Measurements from ENCODE around the gene RIIAD1.
"Not testable (repeated sequence)": the region's sequence is repeated elsewhere in the genome, so short reads cannot be mapped to it uniquely, and the experiment has no call there.

Gene RIIAD1

DNA sequence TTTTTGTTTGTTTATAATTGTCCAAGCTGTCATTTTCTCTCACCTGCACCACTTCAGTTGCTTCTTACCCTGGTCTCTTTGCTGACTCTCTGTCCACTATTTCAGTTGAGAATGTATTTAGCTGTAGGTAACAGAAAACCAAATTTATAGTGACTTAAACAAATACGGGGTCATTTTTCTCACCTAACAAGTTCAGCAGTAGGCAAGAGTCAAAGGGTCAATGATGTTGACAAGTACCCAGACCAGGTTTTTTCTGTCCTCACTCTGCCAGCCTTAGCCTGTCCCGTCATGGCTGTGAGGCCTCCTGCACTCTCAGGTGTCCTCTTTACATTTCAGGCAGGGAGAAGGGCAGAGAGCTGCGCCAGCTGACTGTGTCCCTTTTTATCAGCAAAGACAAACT is 11.8 kb downstream of the RIIAD1 start:
- no peaks in the 10 kb centered on the region for H3K36me3 ChIP-seq (ENCODE audit: control insufficient read depth, insufficient read depth, low read length)
- no CpG with 5 or more reads among the region's 3 CpGs for WGBS (ENCODE audit: insufficient coverage, insufficient read length)

GRCh38 chr1:151733995-151734394 is 12.7 kb downstream of the RIIAD1 start:
- H3K4me3 ChIP-seq (ENCODE audit: low read length); H3K36me3 ChIP-seq (ENCODE audit: control insufficient read depth, insufficient read depth, low read length); H3K27ac ChIP-seq (ENCODE audit: low read length); H3K4me1 ChIP-seq (ENCODE audit: control insufficient read depth, insufficient read depth, low read length); H3K9me3 ChIP-seq (ENCODE audit: control insufficient read depth, insufficient read depth, low read length); DNase-seq (ENCODE audit: low read depth, low spot score); H3K27me3 ChIP-seq (ENCODE audit: control insufficient read depth, insufficient read depth, low read length): not testable (repeated sequence)
- WGBS (ENCODE audit: insufficient coverage, insufficient read length), result no CpG with 5 or more reads among the region's 9 CpGs

More for the DNA sequence above, 11.8 kb downstream of the RIIAD1 start:
- H3K27ac ChIP-seq (ENCODE audit: low read length), result no peak overlapping the region
- no peaks in the 10 kb centered on the region for H3K27me3 ChIP-seq (ENCODE audit: control insufficient read depth, insufficient read depth, low read length)
- DNase-seq (ENCODE audit: low read depth, low spot score), result no peak
- peaks cover 3% of the 10 kb centered on the region for H3K9me3 ChIP-seq (ENCODE audit: control insufficient read depth, insufficient read depth, low read length)
- 0 out of 2 replicates have a peak, but pooled peaks cover 2% of the 10 kb centered on the region for H3K4me1 ChIP-seq (ENCODE audit: control insufficient read depth, insufficient read depth, low read length)
- H3K4me3 ChIP-seq (ENCODE audit: low read length), result no peak overlapping the region

DNA sequence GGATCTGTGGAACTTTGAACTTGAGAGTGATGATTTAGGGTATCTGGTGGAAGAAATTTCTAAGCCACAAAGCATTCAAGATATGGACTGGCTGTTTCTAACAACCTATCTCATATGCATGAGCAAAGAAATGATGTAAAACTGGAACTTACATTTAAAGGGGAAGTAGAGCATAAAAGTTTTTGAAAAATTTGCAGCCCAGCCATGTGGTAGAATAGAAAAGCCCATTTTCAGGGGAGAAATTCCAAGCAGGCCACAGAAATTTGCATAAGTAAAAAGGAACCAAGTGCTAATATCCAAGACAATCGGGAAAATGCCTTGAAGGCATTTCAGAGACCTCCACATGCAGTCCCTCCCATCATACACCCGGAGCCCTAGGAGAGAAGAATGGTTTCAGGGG is 15.7 kb downstream of the RIIAD1 start:
- no CpG with 5 or more reads among the region's 2 CpGs for WGBS (ENCODE audit: insufficient coverage, insufficient read length)
- Histone ChIP-seq H3K4me3 (ENCODE audit: low read length) (no peak overlapping the region), H3K4me1 (ENCODE audit: control insufficient read depth, insufficient read depth, low read length) (no peaks in the 10 kb centered on the region), H3K27ac (ENCODE audit: low read length) (no peak overlapping the region), H3K27me3 (ENCODE audit: control insufficient read depth, insufficient read depth, low read length) (no peaks in the 10 kb centered on the region), H3K36me3 (ENCODE audit: control insufficient read depth, insufficient read depth, low read length) (no peaks in the 10 kb centered on the region), H3K9me3 (ENCODE audit: control insufficient read depth, insufficient read depth, low read length) (peaks cover 3% of the 10 kb centered on the region)
- no peak for DNase-seq (ENCODE audit: low read depth, low spot score)

- no peak for DNase-seq (ENCODE audit: low read depth, low spot score)
- Histone ChIP-seq H3K4me3 (ENCODE audit: low read length) (no peak overlapping the region), H3K27ac (ENCODE audit: low read length) (no peak overlapping the region), H3K9me3 (ENCODE audit: control insufficient read depth, insufficient read depth, low read length) (peaks cover 3% of the 10 kb centered on the region), H3K27me3 (ENCODE audit: control insufficient read depth, insufficient read depth, low read length) (no peaks in the 10 kb centered on the region), H3K36me3 (ENCODE audit: control insufficient read depth, insufficient read depth, low read length) (no peaks in the 10 kb centered on the region), H3K4me1 (ENCODE audit: control insufficient read depth, insufficient read depth, low read length) (no peaks in the 10 kb centered on the region)
Measured at GRCh38 chr1:151737479-151737878, 16.2 kb downstream of the RIIAD1 start.

DNA sequence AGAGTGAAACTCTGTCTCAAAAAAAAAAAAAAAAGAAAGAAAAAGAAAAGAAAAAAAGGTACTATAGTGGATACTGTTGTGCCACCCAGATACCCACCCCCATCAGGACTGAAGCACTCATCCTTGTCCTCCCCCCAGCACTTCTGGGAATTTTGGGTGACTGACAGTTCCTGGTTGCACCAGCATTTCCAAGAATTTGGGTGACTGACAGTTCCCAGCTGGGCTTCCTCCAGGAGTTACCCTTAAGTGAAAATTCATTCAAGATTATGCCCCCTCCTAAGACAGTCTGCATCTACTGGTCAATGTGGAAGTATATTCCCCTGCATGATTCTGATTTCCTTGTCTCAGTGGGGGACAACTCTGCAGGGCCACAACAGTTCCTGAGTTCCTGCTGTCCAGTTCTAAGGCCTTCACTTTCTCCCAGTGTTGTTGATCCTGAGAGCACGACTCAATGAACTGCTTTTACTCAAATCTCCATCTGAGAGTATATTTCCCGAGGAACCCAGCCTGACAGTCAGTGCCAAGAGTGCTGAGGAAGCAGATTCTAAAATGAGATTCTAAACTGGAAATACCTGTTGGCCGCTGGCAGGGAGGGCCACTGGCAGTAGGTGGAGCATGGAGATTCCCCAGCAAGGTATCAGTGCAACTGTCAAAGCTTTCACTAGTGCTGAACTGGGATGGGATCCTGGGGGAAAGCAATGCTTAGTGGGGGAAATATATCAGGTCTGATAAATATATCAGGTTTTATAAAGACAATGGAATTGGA is 18.5 kb downstream of the RIIAD1 start:
- peaks cover 3% of the 10 kb centered on the region for H3K9me3 ChIP-seq (ENCODE audit: control insufficient read depth, insufficient read depth, low read length)
- no peak overlapping the region for H3K27ac ChIP-seq (ENCODE audit: low read length)
- WGBS (ENCODE audit: insufficient coverage, insufficient read length), result no CpG with 5 or more reads among the region's 3 CpGs
- no peaks in the 10 kb centered on the region for H3K27me3 ChIP-seq (ENCODE audit: control insufficient read depth, insufficient read depth, low read length)
- H3K36me3 ChIP-seq (ENCODE audit: control insufficient read depth, insufficient read depth, low read length), result no peaks in the 10 kb centered on the region
- H3K4me3 ChIP-seq (ENCODE audit: low read length), result no peak overlapping the region
- DNase-seq (ENCODE audit: low read depth, low spot score), result no peak
- no peaks in the 10 kb centered on the region for H3K4me1 ChIP-seq (ENCODE audit: control insufficient read depth, insufficient read depth, low read length)

GRCh38 chr1:151741516-151741915 is 20.2 kb downstream of the RIIAD1 start:
- no peak for DNase-seq (ENCODE audit: low read depth, low spot score)
- no peak overlapping the region for H3K27ac ChIP-seq (ENCODE audit: low read length)
- WGBS (ENCODE audit: insufficient coverage, insufficient read length), result no CpG with 5 or more reads among the region's 4 CpGs
- no peaks in the 10 kb centered on the region for H3K36me3 ChIP-seq (ENCODE audit: control insufficient read depth, insufficient read depth, low read length)
- H3K9me3 ChIP-seq (ENCODE audit: control insufficient read depth, insufficient read depth, low read length), result peaks cover 3% of the 10 kb centered on the region
- no peaks in the 10 kb centered on the region for H3K27me3 ChIP-seq (ENCODE audit: control insufficient read depth, insufficient read depth, low read length)
- H3K4me1 ChIP-seq (ENCODE audit: control insufficient read depth, insufficient read depth, low read length), result no peaks in the 10 kb centered on the region
- no peak overlapping the region for H3K4me3 ChIP-seq (ENCODE audit: low read length)

- no peaks in the 10 kb centered on the region for H3K4me1 ChIP-seq (ENCODE audit: control insufficient read depth, insufficient read depth, low read length)
- no CpG with 5 or more reads among the region's 1 CpG for WGBS (ENCODE audit: insufficient coverage, insufficient read length)
- DNase-seq (ENCODE audit: low read depth, low spot score), result no peak
- H3K27me3 ChIP-seq (ENCODE audit: control insufficient read depth, insufficient read depth, low read length), result no peaks in the 10 kb centered on the region
- no peak overlapping the region for H3K4me3 ChIP-seq (ENCODE audit: low read length)
- H3K36me3 ChIP-seq (ENCODE audit: control insufficient read depth, insufficient read depth, low read length), result peaks cover 12% of the 10 kb centered on the region
- no peak overlapping the region for H3K27ac ChIP-seq (ENCODE audit: low read length)
- H3K9me3 ChIP-seq (ENCODE audit: control insufficient read depth, insufficient read depth, low read length), result no peaks in the 10 kb centered on the region
Measured at GRCh38 chr1:151756291-151756690, 35.0 kb downstream of the RIIAD1 start.

- Histone ChIP-seq H3K27ac (ENCODE audit: low read length) (no peak overlapping the region), H3K4me1 (ENCODE audit: control insufficient read depth, insufficient read depth, low read length) (peaks cover 1% of the 10 kb centered on the region; the same call in 1 of the 2 replicates), H3K27me3 (ENCODE audit: control insufficient read depth, insufficient read depth, low read length) (no peaks in the 10 kb centered on the region), H3K4me3 (ENCODE audit: low read length) (no peak overlapping the region), H3K36me3 (ENCODE audit: control insufficient read depth, insufficient read depth, low read length) (peaks cover 18% of the 10 kb centered on the region), H3K9me3 (ENCODE audit: control insufficient read depth, insufficient read depth, low read length) (no peaks in the 10 kb centered on the region)
- DNase-seq (ENCODE audit: low read depth, low spot score), result no peak
Measured at GRCh38 chr1:151759241-151759640, 37.9 kb downstream of the RIIAD1 start.

DNA sequence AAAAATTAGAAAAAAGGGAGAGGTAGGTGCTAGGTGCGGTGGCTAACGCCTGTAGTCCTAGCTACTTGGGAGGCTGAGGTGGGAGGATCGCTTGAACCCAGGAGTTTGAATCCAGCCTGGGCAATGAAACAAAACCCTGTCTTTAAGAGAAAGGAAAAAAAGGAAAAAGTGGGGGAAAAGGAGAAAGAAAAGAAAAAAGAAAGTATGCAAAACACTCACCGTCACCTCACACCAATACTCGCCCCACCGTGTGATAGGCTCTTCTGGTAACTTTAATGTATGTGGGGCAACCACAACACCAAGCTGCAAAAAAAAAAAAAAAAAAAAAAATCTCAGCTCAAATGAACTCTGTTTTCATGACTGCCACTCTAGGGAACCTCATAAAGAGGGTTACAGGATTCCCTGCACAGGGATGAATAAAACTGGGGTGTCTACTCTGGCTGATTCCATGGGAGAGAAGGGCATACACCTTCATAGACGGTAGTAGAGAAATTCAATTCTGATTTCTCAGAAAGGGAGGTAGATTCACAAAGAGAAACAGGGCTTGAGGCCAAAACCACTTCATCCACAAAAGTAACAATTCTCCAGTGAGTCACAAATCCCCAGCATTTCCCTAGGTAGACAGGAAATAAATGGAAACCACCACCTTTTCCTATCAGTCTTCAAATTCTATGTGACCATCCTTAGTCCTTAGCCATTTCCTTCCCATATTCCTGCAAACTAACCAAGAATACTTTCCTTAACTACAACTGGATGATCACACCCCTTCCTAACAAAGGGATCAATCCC is 39.5 kb downstream of the RIIAD1 start:
- no CpG with 5 or more reads among the region's 7 CpGs for WGBS (ENCODE audit: insufficient coverage, insufficient read length)
- H3K9me3 ChIP-seq (ENCODE audit: control insufficient read depth, insufficient read depth, low read length), result no peaks in the 10 kb centered on the region
- no peak overlapping the region for H3K4me3 ChIP-seq (ENCODE audit: low read length)

GRCh38 chr1:151762941-151763921 is 41.9 kb downstream of the RIIAD1 start, which contains the start of gene MRPL9:
TSS of gene MRPL9 (minus strand) at chr1:151763496. CDS start at chr1:151763479, 17 bp downstream.
- Histone ChIP-seq H3K9me3 (ENCODE audit: control insufficient read depth, insufficient read depth, low read length) (no peaks in the 10 kb centered on the region), H3K27me3 (ENCODE audit: control insufficient read depth, insufficient read depth, low read length) (no peaks in the 10 kb centered on the region), H3K4me1 (ENCODE audit: control insufficient read depth, insufficient read depth, low read length) (peaks cover 1% of the 10 kb centered on the region; the same call in 1 of the 2 replicates), H3K4me3 (ENCODE audit: low read length) (peak within 1 kb of the TSS; percentile 88), H3K27ac (ENCODE audit: low read length) (no peak within 1 kb of the TSS), H3K36me3 (ENCODE audit: control insufficient read depth, insufficient read depth, low read length) (peaks cover 15% of the 10 kb centered on the region)
- DNase-seq (ENCODE audit: low read depth, low spot score), result peak; percentile 35
- WGBS (ENCODE audit: insufficient coverage, insufficient read length), result no CpG with 5 or more reads among the region's 68 CpGs

More for the DNA sequence above, 39.5 kb downstream of the RIIAD1 start:
- H3K27me3 ChIP-seq (ENCODE audit: control insufficient read depth, insufficient read depth, low read length), result no peaks in the 10 kb centered on the region
- peaks cover 18% of the 10 kb centered on the region for H3K36me3 ChIP-seq (ENCODE audit: control insufficient read depth, insufficient read depth, low read length)
- H3K27ac ChIP-seq (ENCODE audit: low read length), result no peak overlapping the region
- no peak for DNase-seq (ENCODE audit: low read depth, low spot score)
- H3K4me1 ChIP-seq (ENCODE audit: control insufficient read depth, insufficient read depth, low read length), result peaks cover 1% of the 10 kb centered on the region; the same call in 1 of the 2 replicates
